AG10803 (cell line): ENCODE measurements around the gene CDK19.
"Not testable (repeated sequence)": the region's sequence is repeated elsewhere in the genome, so short reads cannot be mapped to it uniquely, and the experiment has no call there.

Experiments used
- DNase-seq: peaks from one replicate; pipeline ENCODE4 v3.0.0; 2010; ENCODE audit warnings: low read depth
- H3K4me3 ChIP-seq: 2 replicates; pipeline ENCODE4 v1.5.1; 2011; ENCODE audit warnings: mild to moderate bottlenecking, low read length, control low read depth
- TF ChIP-seq, protein P1 (sequence below): conservative IDR thresholded peaks from 2 replicates; pipeline ENCODE4 v1.5.1; 2011; ENCODE audit warnings: mild to moderate bottlenecking, low read length, control low read depth, inconsistent platforms

The CDK19 gene

DNA sequence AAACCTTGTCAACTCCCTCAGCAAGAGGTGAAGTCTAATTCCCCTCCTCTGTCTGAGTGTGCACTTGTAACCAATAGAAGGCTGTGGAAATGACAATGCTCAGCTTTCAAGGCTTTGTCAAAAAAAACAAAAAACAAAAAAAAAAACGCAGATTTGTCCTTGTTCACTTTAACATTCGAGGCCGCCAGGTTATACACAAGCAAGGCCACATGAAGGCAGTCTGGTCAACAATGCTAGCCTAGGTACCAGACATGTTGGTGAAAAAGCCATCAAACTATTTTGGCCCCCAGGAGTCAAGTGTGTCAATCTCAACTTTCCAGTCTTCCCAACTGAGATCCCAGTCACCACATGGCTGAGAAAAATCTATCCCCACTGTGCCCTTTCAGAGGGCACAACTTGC lies 92.3 kb downstream of the CDK19 start:
- DNase-seq = no peak
- TF ChIP-seq, protein P1, sequence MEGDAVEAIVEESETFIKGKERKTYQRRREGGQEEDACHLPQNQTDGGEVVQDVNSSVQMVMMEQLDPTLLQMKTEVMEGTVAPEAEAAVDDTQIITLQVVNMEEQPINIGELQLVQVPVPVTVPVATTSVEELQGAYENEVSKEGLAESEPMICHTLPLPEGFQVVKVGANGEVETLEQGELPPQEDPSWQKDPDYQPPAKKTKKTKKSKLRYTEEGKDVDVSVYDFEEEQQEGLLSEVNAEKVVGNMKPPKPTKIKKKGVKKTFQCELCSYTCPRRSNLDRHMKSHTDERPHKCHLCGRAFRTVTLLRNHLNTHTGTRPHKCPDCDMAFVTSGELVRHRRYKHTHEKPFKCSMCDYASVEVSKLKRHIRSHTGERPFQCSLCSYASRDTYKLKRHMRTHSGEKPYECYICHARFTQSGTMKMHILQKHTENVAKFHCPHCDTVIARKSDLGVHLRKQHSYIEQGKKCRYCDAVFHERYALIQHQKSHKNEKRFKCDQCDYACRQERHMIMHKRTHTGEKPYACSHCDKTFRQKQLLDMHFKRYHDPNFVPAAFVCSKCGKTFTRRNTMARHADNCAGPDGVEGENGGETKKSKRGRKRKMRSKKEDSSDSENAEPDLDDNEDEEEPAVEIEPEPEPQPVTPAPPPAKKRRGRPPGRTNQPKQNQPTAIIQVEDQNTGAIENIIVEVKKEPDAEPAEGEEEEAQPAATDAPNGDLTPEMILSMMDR = no peak
- H3K4me3 ChIP-seq = no peak overlapping the region

DNA sequence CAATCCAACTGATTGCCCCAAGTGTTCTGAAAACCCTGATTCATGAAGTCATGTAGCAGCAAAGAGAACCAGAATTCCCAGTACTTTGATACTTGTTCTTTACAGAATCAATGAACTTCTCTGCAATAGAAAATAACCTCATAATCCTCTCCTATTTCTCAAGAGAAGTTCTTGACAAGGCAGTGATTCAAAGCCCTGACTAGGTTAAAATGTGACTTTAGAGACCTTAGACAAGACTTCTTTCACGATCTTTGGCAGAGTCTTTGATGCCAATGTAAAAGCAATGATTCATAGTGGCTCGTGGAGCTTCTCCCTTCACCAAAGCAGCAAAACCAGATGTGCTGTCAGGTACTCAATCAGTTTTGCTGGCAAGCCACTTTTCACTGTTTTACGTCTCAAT lies 95.2 kb downstream of the CDK19 start:
- DNase-seq = no peak
- TF ChIP-seq, protein P1 = no peak
- no peak overlapping the region for H3K4me3 ChIP-seq

DNA sequence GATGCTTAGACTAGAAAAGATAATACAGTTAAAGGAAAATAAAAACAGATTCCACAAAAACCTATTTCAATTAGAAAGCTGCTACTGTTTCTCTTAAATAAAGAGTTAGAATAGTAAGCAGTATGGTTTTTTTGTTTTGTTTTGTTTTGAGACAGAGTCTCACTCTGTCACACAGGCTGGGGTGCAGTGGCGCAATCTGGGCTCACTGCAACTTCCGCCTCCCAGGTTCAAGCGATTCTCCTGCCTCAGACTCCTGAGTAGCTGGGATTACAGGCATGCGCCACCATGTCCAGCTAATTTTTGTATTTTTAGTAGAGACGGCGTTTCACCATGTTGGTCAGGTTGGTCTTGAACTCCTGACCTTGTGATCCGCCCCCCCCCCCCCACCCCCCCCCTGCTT lies 95.7 kb downstream of the CDK19 start:
- not testable (repeated sequence) for H3K4me3 ChIP-seq

DNA sequence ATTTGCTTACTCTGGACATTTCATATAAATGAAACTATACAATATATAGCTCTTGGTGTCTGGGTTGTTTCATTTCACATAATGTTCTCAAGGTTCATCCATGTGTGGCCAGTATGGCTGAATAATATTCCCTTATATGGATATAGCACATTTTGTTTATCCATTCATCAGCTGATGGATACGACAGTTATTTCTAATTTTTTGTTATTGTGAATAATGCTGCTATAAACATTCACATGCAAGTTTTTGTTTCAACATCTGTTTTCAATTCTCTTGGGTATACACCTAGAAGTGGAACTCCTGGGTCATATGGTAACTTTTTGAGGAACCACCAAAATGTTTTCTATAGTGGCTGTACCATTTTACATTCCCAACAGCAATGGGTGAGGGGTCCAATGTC lies 101.1 kb downstream of the CDK19 start:
- TF ChIP-seq, protein P1 = no peak
- H3K4me3 ChIP-seq = no peak overlapping the region
- no peak for DNase-seq

More for the DNA sequence above, 95.7 kb downstream of the CDK19 start:
- DNase-seq = not testable (repeated sequence)

DNA sequence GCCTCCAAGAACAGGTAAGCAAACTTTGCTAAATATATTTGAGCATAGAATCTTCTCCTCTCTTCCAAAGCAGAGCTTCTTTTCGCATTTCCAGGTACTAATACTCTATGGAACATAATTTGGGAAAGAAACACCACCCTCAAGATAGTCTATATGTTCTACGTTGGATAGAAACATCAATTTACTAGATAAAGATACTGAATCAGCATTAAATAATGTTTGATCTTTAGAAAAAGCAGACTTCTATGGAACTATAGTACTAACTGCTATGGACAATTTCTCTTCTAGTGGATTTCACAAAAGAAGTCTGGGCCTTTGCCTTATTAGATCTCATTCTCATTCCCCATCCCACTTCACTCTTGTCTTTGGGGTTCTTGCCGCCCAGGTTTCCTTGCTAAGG lies 103.0 kb downstream of the CDK19 start:
- DNase-seq = no peak
- TF ChIP-seq, protein P1 = no peak
- H3K4me3 ChIP-seq = no peak overlapping the region

DNA sequence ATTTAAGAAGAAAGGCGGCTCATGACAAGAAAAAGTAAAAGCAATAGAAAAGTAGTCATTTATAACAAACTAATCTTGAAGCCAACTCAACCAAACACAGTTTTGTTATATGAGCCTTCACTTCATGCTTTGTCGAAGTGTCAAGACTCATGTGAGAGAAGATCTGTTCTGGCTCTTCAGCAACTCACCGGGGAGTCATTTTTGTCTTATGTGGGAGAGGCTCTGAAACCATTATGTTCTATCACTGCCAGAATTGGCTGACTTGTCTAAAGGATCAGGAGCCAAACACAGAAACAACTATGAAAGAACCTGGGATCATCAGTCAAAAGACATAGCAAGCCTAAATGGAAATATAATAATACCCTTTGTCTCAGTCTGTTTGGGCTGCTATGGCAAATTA lies 105.2 kb downstream of the CDK19 start:
- no peak overlapping the region for H3K4me3 ChIP-seq
- TF ChIP-seq, protein P1 = no peak
- DNase-seq = no peak

DNA sequence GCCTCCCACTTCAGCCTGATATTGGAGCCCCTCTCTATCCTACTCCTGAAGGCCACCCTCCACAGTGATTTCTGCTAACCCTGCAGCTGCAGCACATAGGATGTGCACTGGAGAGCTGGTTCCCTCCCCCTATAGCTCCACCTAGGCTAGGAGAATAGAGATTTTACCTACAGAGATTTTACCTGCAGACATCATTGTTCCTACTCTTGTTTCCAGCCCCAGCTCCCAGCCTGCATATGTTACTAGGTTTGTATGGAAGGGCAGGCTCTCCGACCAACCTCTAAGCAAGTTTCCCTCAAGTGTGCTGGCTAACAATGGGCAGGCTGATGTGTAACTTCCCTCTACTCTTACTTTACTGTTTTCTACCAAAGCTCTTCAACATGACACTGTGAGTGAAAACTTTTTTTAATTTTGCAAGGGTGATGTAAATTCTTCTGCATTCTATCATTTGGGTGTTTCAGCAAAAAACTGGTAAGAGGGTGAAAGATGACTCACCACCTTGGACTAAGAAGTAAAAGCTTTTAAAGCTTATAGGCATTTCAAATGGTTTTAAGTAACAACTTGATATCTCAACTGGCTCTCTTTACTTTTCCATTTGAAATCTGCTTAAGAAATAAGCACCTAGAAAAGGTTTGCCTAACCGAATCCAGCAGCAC lies 106.8 kb downstream of the CDK19 start:
- no peak overlapping the region for H3K4me3 ChIP-seq
- DNase-seq = peak; percentile 57
- TF ChIP-seq, protein P1 = no peak

DNA sequence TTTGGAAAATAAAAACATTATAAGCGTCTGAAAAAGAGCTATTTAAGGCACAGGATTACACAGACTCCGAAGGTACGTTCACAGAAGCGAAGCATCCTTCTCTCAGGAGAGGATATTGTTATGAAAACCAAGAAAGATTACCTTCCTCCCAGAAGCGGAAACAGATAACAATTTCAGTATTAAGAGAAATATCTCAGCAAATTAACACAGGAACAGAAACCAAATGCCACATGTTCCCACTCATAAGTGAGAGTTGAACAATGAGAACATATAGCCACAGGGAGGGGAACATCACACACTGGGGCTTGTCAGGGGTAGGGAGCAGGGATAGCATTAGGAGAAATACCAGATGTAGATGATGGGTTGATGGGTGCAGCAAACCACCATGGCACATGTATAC lies 109.7 kb downstream of the CDK19 start:
- TF ChIP-seq, protein P1 = no peak
- no peak for DNase-seq
- no peak overlapping the region for H3K4me3 ChIP-seq
